Mesothelial cell of epicardium (in vitro differentiated cells): ENCODE results near the gene KCNAB3. TPM values are rescaled to one million over a fixed set of nuclear protein-coding genes. Genes with fewer than 3 reads are reported as not detected.
A peak's percentile ranks its signal among the peaks of the same experiment; 100 is the strongest.

Experiments
- DNase-seq, 2 experiments: peaks; one replicate each; pipeline ENCODE4 v3.0.0; 2021; ENCODE audit warnings: low spot score in 2 of 2; ENCODE audit not compliant: unreplicated experiment in 2 of 2
- H3K27ac Mint-ChIP-seq: 2 replicates; pipeline ENCODE4 v1.8.0; 2021; ENCODE audit warnings: mixed read lengths
- H3K27me3 Mint-ChIP-seq: 2 replicates; pipeline ENCODE4 v1.8.0; 2021; ENCODE audit warnings: low read depth, mixed read lengths
- H3K36me3 Mint-ChIP-seq: 2 replicates; pipeline ENCODE4 v1.8.0; 2021; ENCODE audit warnings: mixed read lengths
- H3K4me1 Mint-ChIP-seq: 2 replicates; pipeline ENCODE4 v1.8.0; 2021; ENCODE audit warnings: mixed read lengths
- H3K4me3 Mint-ChIP-seq: 2 replicates; pipeline ENCODE4 v1.8.0; 2021; ENCODE audit warnings: mild to moderate bottlenecking, moderate library complexity, mixed read lengths
- H3K9me3 Mint-ChIP-seq: 2 replicates; pipeline ENCODE4 v1.8.0; 2021; ENCODE audit warnings: mixed read lengths
- total RNA-seq: library from RNA; stranded (reverse); gene quantifications from 3 replicates; pipeline ENCODE4 v1.2.1, GENCODE V29; 2021
- TF ChIP-seq, protein P1 (sequence below): fragments of 200-600 bp; sonication (generic); IDR thresholded peaks from one replicate; pipeline ENCODE4 v1.5.0; 2021; ENCODE audit warnings: antibody characterized with exemption; ENCODE audit not compliant: unreplicated experiment

Gene KCNAB3
- total RNA-seq, 1 donor from 2014 or later, result 18.8 TPM

DNA sequence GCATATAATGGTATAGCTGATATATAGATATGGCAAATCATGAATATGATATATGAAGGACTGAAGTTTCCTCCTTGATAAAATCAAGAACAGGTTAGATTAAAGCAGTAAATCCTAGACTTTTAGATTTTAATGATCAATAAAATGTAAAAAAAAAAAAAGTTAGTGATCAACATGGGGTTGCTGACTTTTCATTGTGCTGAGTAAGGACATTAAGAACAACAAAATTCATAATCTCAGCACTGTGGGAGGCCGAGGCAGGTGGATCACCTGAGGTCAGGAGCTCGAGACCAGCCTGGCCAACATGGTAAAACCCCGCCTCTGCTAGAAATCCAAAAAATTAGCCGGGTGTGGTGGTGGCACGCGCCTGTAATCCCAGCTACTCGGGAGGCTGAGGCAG is 51.4 kb downstream of the KCNAB3 start:
- Mint-ChIP-seq H3K4me3 (no peak overlapping the region), H3K4me1 (peaks cover 7% of the 10 kb centered on the region), H3K27me3 (no peaks in the 10 kb centered on the region), H3K27ac (no peak overlapping the region), H3K36me3 (peaks cover 19% of the 10 kb centered on the region), H3K9me3 (no peaks in the 10 kb centered on the region)
- DNase-seq, result no peak
- TF ChIP-seq, protein P1, sequence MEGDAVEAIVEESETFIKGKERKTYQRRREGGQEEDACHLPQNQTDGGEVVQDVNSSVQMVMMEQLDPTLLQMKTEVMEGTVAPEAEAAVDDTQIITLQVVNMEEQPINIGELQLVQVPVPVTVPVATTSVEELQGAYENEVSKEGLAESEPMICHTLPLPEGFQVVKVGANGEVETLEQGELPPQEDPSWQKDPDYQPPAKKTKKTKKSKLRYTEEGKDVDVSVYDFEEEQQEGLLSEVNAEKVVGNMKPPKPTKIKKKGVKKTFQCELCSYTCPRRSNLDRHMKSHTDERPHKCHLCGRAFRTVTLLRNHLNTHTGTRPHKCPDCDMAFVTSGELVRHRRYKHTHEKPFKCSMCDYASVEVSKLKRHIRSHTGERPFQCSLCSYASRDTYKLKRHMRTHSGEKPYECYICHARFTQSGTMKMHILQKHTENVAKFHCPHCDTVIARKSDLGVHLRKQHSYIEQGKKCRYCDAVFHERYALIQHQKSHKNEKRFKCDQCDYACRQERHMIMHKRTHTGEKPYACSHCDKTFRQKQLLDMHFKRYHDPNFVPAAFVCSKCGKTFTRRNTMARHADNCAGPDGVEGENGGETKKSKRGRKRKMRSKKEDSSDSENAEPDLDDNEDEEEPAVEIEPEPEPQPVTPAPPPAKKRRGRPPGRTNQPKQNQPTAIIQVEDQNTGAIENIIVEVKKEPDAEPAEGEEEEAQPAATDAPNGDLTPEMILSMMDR, result no peak

DNA sequence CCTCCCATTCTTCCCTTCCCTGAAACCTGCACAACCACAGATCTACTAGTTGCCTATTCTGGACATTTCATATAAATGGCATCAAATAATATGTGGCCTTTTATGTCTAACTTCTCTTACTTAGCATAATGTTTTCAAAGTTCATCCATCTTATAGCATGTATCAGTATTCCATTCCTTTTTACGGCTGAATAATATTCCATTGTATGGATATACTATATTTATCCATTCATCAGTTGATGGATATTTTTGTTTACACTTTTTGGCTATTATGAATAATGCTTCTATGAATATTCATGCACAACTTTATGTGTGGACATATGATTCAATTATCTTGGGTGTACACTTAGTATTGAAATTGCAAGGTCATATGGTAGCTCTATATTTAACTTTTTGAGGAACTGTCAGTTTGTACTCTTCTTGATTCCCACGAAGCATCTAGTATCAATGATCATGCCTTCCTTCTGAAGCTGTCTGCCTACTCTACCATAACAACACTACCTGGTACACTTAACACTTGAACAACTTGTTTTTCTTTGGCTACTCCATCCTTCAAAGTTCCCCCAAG is 53.8 kb downstream of the KCNAB3 start:
- Mint-ChIP-seq H3K9me3 (no peaks in the 10 kb centered on the region), H3K4me1 (peaks cover 10% of the 10 kb centered on the region), H3K27ac (no peak overlapping the region), H3K36me3 (peaks cover 24% of the 10 kb centered on the region), H3K27me3 (no peaks in the 10 kb centered on the region), H3K4me3 (no peak overlapping the region)
- no peak for DNase-seq
- TF ChIP-seq, protein P1, result no peak

DNA sequence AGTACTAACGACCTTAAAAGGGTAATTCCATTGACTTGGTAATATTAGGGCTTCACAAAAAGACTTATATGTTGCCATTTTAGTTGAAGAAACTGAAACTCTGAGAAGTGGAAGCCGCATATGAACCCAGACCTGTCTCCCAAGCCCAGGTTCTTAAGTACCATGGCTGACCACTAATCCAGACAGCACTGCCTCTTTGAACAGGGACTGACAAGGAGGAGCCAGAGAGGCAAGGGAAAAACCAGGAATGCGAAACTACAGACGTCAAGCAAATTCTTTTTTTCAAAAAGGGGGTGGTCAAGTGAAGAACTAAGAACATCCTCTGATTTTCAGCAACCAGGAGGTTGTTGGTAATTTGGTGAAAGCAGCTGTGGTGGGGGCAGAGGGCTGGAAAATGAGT is 56.6 kb downstream of the KCNAB3 start:
- Mint-ChIP-seq H3K36me3 (peaks cover 26% of the 10 kb centered on the region), H3K4me3 (no peak overlapping the region), H3K27me3 (no peaks in the 10 kb centered on the region), H3K9me3 (no peaks in the 10 kb centered on the region), H3K27ac (peak overlapping the region; percentile 68), H3K4me1 (peaks cover 10% of the 10 kb centered on the region)
- no peak for DNase-seq
- TF ChIP-seq, protein P1, result no peak

Other genes with a start within 250 kb of the KCNAB3 start
- gene TP53, start 242.4 kb downstream of the KCNAB3 start, total RNA-seq, result 98.8 to 105 TPM (median 101 TPM) in 3 replicates
- gene WRAP53, start 241.4 kb downstream of the KCNAB3 start, total RNA-seq, result 12.3 to 13.6 TPM (median 13.1 TPM) in 3 replicates
- gene EFNB3, start 224.7 kb downstream of the KCNAB3 start, total RNA-seq, result 27.3 to 28.2 TPM (median 28.1 TPM) in 3 replicates
- gene DNAH2, start 212.1 kb downstream of the KCNAB3 start, total RNA-seq, result 0.18 to 0.64 TPM (median 0.25 TPM) in 3 replicates
- gene KDM6B, start 95.6 kb downstream of the KCNAB3 start, total RNA-seq, result 88.4 to 96.3 TPM (median 94.4 TPM) in 3 replicates
- 12.3 to 15.4 TPM (median 15.2 TPM) in 3 replicates for gene TMEM88, start 74.8 kb downstream of the KCNAB3 start, total RNA-seq
- gene NAA38, start 72.3 kb downstream of the KCNAB3 start, total RNA-seq, result 63.9 to 67.2 TPM (median 66.4 TPM) in 3 replicates
- gene CYB5D1, start 71.9 kb downstream of the KCNAB3 start, total RNA-seq, result 12.5 to 13.0 TPM (median 13.0 TPM) in 3 replicates
- 333 to 339 TPM (median 337 TPM) in 3 replicates for gene CHD3, start 41.1 kb downstream of the KCNAB3 start, total RNA-seq
- 3.0 to 3.4 TPM (median 3.1 TPM) in 3 replicates for gene RNF227, start 13.6 kb downstream of the KCNAB3 start, total RNA-seq
- 98.7 to 119 TPM (median 111 TPM) in 3 replicates for gene TRAPPC1, start 2.1 kb upstream of the KCNAB3 start, total RNA-seq
- 49.4 to 51.5 TPM (median 50.0 TPM) in 3 replicates for gene CNTROB, start 2.4 kb upstream of the KCNAB3 start, total RNA-seq
- 0.34 to 0.75 TPM (median 0.69 TPM) in 3 replicates for gene GUCY2D, start 72.8 kb upstream of the KCNAB3 start, total RNA-seq
- gene ALOX15B, start 109.2 kb upstream of the KCNAB3 start, total RNA-seq, result 0.09 TPM in 1 of 3 replicates, not detected in the others
- 0.70 TPM in 1 of 3 replicates, not detected in the others for gene ALOX12B, start 157.9 kb upstream of the KCNAB3 start, total RNA-seq
- gene ALOXE3, start 188.7 kb upstream of the KCNAB3 start, total RNA-seq, result 0.09 to 0.13 TPM in 2 of 3 replicates, not detected in the other
- gene HES7, start 194.2 kb upstream of the KCNAB3 start, total RNA-seq, result 0.45 to 0.75 TPM (median 0.66 TPM) in 3 replicates
- 55.2 to 70.2 TPM (median 58.0 TPM) in 3 replicates for gene PER1, start 222.5 kb upstream of the KCNAB3 start, total RNA-seq
- gene VAMP2, start 233.1 kb upstream of the KCNAB3 start, total RNA-seq, result 51.3 to 55.3 TPM (median 54.8 TPM) in 3 replicates
- 22.0 to 23.2 TPM (median 22.6 TPM) in 3 replicates for gene TMEM107, start 246.5 kb upstream of the KCNAB3 start, total RNA-seq